Stimulated activated CD8-positive, alpha-beta memory T cell treated with anti-CD3 and anti-CD28 coated beads, Interleukin-12 subunit alpha, Interleukin-12 subunit beta, amount 100 ng/mL, for 4 hours (primary cell): ENCODE data around the gene PKNOX2.

Experiments used
- DNase-seq: peaks from one replicate; pipeline ENCODE4 v3.0.0-alpha.2; 2020; ENCODE audit warnings: low read depth

Gene PKNOX2

DNA sequence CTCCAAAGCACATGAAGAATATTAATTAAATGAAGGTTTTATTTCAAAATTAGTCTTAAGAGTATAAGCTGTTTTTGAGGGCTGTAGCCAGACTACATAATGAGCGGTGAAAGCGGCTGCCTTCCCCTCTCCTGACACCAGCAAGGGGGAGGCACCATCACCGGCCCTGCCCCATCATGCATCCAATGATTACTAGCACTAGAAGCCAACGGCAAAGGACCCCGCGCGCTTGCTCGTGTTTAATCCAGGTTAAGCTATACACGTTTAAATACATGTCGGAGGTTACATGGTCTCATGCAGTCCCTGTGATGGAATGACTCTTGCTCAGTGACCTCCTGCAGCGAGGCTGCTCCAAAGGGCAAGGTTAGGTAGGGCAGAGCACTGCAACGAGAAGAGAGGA lies 281.2 kb downstream of the PKNOX2 start:
- no peak for DNase-seq

GRCh38 chr11:125446279-125446678 lies 281.7 kb downstream of the PKNOX2 start:
- no peak for DNase-seq

DNA sequence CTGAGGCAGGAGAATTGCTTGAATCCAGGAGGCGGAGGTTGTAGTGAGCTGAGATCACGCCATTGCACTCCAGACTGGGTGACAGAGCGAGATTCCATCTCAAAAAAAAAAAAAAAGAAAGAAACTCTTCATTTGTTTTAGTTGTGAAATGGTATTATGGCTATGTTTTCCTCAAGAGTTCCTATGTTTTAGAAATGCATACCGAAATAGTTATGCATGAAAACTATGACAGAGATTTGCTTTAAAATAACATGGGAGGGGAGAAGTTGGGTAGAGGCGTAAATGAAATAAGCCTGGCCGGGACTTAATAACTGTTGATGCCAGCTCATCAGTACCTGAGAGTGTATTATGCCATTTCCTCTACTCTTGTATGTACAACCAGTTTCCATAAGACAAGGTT lies 283.2 kb downstream of the PKNOX2 start:
- DNase-seq: no peak

- no peak for DNase-seq
Measured at GRCh38 chr11:125448136-125448535, 283.6 kb downstream of the PKNOX2 start.

DNA sequence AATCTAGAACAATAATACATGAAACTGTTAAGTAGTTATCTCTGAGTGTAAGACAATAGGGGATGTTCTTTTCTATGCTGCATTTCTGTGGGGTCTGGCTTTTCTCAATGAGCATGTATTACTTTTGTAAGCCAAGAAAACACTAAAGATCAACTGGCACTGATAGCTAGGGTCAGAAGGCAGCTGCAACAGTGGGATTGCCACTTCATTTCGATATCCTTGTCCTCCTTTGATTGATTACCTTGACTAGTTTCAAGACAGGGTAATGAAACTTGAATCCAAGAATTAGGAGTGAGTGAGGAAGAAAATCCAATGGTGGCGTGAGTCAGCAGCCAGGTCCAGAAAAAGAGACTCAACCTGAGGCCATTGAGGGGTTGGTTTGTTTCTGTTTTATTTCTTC lies 285.0 kb downstream of the PKNOX2 start:
- no peak for DNase-seq

DNA sequence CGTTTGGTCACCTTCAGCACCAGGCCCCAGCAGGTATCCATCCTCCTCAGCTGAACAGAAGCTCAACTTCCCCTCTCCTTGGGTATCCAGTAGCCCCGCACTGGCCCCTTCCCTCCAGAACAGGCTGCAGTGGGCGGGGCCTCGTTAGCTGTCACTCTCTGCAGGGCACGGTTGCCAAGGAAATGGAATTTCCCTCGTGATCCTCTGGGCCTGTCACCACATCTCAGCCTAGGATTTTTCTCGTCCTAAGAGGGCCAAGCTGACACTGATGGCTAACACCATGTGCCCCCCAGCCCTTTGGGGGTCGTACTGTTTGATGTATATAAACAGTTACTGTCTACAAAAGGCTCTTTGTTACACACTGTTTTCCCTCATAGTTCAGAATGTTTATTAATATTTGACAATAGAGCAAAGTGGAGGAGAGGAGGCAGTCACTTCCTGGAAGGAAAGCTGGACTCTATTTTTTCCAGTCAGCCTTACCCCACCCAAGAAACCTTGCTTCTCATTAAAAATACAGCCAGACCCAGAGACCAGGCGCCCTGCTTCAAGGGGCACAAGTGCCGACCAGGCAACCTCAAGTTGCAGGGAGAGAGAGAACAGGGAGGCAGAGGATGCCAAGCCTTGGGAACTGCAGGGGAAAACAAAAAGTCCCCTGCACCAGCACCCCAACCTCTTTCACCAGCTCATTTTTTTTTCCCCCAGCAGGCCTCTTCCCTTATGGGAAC lies 287.0 kb downstream of the PKNOX2 start:
- DNase-seq: no peak

- no peak for DNase-seq
Measured at GRCh38 chr11:125452125-125452470, 287.5 kb downstream of the PKNOX2 start.

- DNase-seq: no peak
Measured at GRCh38 chr11:125454047-125454446, 289.5 kb downstream of the PKNOX2 start.

- DNase-seq: no peak
Measured at GRCh38 chr11:125455851-125456250, 291.3 kb downstream of the PKNOX2 start.

GRCh38 chr11:125457814-125458343 lies 293.3 kb downstream of the PKNOX2 start:
- no peak for DNase-seq

GRCh38 chr11:125460275-125460674 lies 295.7 kb downstream of the PKNOX2 start:
- no peak for DNase-seq

- no peak for DNase-seq
Measured at GRCh38 chr11:125463590-125464269, 299.2 kb downstream of the PKNOX2 start.

- DNase-seq: no peak
Measured at GRCh38 chr11:125464270-125464662, 299.7 kb downstream of the PKNOX2 start.

DNA sequence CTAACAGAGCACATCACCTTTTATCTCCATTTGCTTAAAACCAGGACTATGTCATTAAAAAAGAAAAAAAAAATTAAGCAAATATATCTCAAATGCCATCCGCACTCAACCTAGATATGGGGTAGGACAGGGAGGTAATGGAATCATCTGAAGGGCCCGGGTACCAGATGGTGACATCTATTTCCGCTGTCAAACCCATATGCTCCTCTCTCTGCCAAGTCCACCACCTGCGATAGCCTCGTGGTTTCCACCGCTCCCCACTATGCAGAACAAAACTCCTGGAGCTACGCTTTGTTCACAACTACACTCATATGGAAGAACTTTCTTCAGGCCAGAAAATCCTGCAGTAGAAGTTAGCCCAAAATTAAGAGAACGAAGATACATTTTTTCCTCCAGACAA lies 300.1 kb downstream of the PKNOX2 start:
- DNase-seq: no peak

DNA sequence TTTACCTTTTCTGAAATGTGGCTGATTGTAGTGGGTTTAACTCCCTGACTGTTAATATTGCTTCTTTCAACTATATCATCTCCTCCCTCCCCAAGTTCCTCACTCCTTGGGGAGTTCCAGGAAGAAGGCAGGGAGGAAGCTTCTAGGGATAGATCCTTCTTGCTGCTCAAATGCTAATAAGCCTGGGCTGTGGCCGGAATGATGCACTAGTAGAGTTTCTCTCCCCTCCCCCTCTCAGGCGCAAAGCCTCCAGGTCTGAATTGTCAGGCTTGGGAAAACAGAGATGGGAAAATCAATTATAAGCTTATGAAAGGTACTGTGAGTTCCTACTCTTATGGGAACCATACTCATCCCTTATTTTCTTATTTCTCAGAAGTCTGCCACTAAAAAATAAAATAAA lies 300.7 kb downstream of the PKNOX2 start:
- no peak for DNase-seq

GRCh38 chr11:125465701-125466100 lies 301.1 kb downstream of the PKNOX2 start:
- DNase-seq: no peak

- DNase-seq: no peak
Measured at GRCh38 chr11:125468025-125468424, 303.5 kb downstream of the PKNOX2 start.

- no peak for DNase-seq
Measured at GRCh38 chr11:125468852-125469251, 304.3 kb downstream of the PKNOX2 start.

- DNase-seq: no peak
Measured at GRCh38 chr11:125470355-125470754, 305.8 kb downstream of the PKNOX2 start.

DNA sequence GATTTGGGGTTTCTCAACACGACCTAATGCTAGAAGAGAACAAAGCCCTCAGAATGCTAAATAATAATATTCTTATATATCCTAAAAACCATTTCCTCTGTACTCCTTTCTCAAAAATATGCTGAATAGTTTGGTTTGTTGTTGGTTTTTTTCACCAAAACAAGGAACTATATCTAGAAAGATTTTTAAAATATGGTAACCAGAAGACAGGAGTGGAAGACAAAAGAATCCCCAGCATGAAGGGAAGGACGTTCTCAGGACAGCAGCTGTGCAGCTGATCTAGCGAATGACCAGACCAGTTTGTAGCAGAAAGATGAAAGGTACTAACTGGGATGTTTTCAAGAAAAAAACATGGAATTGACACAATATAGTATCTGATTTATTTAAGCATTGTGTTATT lies 312.2 kb downstream of the PKNOX2 start:
- no peak for DNase-seq

DNA sequence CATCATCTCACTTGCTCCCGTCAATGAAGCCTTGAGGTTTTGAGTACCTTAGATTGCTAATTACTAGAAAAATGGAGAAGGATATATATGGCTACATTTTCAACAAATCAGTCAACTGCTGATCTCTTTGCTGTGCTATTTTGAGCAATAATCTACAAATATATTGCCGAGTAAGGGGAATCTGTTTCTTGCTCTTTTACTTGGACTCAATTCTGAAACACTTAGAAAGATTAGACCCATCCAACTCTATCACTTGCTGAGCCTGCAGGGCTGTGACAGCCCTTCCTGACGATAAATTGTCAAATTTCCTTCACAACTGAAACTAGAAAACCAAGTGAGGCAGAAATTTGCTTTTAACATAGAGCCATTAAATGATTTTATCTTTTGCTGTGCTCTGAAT lies 314.6 kb downstream of the PKNOX2 start:
- DNase-seq: no peak

- DNase-seq: no peak
Measured at GRCh38 chr11:125481531-125481930, 317.0 kb downstream of the PKNOX2 start.
